A172 (cell line): ENCODE measurements around the gene JARID2. TPM values are rescaled to one million over a fixed set of nuclear protein-coding genes. Genes with fewer than 3 reads are reported as not detected.
A peak's percentile ranks its signal among the peaks of the same experiment; 100 is the strongest.
"Not testable (repeated sequence)": the region's sequence is repeated elsewhere in the genome, so short reads cannot be mapped to it uniquely, and the experiment has no call there.

Source experiments
- DNase-seq: peaks from one replicate; pipeline ENCODE4 v3.0.0-alpha.2; 2015; ENCODE audit warnings: low spot score
- total RNA-seq: library from RNA; depleted of rRNA; stranded (reverse); fragments of >200 nt; shearing (Covaris generic); gene quantifications from 2 replicates; pipeline ENCODE4 v1.2.3, GENCODE V29; 2014

The JARID2 gene
- total RNA-seq, 1 experiment from 2014 or later: 5.4 TPM

GRCh38 chr6:15308435-15309213 is 62.8 kb downstream of the JARID2 start:
- peak; percentile 58 for DNase-seq

GRCh38 chr6:15309611-15310283 is 63.9 kb downstream of the JARID2 start:
- no peak for DNase-seq

DNA sequence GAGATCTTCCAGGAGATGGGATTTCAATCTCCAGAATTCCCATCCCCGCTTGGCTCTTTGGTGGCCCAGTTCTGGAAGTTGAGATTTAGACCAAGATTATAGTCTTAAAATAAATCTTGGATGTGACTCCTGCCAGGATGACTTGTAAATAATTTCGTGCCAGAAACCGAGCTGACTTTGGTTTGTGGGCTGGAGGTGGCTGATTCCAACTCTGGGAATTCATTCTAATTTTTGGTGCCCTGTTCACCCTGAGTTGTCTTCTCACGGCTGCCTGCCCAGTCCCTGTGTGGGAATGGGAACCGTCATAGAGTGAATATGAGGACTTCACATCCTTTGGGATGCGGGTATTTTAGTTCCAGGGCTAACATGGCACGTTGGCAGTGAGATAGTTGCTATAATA is 64.8 kb downstream of the JARID2 start:
- DNase-seq: no peak

DNA sequence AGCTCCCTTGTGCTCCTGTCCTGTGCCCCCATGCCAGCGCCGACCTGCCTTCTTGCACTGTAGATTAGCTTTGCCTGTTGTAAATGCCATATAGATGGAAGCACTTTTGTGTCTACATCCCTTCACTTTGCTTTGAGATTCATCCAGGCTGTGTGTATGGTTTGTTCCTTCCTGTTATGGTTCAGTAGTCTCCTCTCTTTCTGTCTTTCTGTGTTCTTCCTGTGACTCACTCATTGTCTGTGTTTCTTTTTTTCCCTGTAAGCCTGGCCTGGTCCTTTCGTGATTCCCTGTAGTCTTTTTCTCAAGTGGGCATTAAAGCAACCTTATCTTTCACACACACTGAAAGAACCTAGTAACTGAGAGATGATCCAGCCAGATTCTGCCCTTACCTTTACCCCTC is 66.6 kb downstream of the JARID2 start:
- DNase-seq: no peak

- DNase-seq: no peak
Observed at GRCh38 chr6:15313367-15313766, 67.5 kb downstream of the JARID2 start.

DNA sequence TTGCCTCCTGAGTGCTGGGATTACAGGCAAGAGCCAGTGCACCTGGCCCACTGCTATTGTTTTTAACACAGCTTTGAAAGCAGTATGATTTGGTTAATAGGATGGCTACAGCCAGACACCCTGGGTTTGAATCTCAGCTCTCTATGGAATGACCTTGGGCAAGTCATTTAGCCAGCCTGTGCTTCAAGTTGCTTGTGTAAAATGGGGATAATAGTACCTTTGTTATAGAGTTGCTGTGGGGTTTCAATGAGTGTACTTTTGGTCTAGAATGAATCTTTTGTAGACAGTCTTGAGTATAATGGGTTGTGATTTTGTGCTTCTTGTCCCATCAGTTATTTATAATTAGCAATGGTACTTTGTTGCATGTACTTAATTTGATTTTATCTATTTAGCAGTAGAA is 70.9 kb downstream of the JARID2 start:
- DNase-seq: no peak

DNA sequence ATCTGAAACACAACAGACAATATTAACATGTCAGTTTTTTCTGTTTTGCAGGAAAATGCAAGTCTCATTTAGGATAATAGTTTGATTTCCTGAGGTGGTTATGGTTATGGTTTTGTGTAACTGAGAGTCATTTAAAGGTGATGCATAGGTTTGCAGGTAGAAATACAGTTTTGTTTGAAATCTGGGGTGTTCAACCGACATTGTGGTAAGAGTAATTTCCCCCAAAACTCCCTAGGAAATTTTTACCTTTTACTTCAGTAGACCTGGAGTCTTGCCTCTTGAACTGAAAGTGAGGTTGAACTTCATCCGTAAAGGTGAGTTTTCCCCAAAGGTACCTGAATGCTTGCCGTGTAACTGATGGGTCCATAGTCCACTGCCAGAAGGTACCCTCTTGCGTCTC is 71.4 kb downstream of the JARID2 start:
- no peak for DNase-seq

- DNase-seq: no peak
Observed at GRCh38 chr6:15317934-15318902, 72.3 kb downstream of the JARID2 start.

GRCh38 chr6:15319677-15320076 is 73.8 kb downstream of the JARID2 start:
- DNase-seq: no peak

- DNase-seq: no peak
Observed at GRCh38 chr6:15320693-15321092, 74.8 kb downstream of the JARID2 start.

DNA sequence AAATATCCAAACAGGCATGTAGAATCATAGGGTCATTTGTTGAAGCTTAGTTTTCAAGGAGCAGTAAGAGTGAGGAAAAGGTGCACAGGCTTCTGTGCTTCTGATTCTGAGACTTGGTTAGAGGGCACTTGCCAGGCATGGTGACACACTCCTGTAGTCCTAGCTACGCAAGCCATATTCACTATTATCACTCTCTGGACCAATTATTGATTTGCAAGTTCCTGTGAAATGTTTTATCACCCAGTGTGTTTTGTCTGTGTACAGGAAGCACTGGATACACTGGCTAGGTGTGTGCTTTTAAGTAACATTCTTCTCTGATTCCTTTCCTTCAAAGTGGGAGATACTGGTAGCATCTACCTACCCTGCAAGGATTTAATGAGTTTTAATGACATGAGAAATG is 76.3 kb downstream of the JARID2 start:
- no peak for DNase-seq

DNA sequence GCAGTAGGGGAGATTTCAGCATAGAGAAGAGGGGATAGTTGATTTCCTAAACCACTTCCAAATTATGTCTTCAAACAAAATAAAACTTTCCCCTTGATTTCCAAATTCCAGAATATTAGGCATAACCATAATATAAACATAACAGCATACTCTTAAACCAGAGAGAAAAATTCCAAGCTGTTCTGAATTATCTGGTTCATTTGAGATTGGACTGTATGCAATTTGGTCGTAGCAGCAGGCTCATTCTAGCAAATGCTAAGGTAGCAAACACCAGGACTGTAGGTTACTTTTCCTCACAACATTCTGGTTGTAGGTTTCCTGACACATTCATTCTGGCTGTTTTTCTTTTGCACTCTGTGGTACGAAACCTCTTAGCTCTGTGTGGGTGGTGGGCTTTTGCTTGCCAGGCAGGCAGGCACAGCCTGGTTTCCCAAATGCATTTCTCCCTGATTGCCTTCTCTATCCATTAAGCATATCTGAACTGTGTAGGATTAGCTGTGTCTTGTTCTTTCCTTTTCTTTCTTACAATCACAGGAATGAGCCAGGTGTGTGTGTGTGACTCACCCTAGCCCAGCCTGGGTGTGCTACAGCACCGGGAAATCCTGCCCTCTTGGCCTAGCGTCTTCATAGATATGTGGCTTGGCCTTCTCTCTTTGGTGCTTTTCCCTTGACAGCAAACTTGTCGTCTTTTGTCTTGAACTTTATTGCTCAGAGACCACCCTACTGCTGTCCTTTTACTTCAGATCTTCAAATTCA is 77.1 kb downstream of the JARID2 start:
- peak; percentile 14 for DNase-seq

GRCh38 chr6:15323611-15324010 is 77.7 kb downstream of the JARID2 start:
- DNase-seq: not testable (repeated sequence)

DNA sequence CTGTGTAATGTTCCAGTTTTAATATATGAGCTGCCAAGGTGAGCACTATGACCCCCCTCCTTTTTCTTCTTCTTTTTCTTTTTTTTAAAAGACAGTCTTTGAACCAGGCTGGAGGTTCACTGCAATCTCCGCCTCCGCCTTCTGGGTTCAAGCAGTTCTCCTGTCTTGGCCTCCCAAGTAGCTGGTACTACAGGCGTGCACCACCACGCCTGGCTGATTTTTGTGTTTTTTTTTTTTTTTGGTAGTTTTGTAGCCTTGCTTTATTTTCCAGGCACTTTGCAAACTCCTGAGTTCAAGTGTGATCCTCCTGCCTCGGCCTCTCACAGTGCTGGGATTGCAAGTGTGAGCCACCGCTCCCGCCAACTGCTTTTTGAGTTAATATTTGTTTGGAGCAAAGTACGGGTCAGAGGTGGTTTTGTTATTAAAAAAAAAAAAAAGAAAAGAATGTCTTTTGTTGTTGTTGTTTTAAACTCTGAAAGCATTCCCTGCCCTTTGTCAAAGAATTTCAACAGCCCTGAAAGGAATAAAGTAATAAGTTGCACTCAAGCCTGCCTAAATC is 78.6 kb downstream of the JARID2 start:
- no peak for DNase-seq

GRCh38 chr6:15325540-15325955 is 79.7 kb downstream of the JARID2 start:
- no peak for DNase-seq

GRCh38 chr6:15326067-15326614 is 80.3 kb downstream of the JARID2 start:
- no peak for DNase-seq

GRCh38 chr6:15327271-15327670 is 81.4 kb downstream of the JARID2 start:
- DNase-seq: no peak

DNA sequence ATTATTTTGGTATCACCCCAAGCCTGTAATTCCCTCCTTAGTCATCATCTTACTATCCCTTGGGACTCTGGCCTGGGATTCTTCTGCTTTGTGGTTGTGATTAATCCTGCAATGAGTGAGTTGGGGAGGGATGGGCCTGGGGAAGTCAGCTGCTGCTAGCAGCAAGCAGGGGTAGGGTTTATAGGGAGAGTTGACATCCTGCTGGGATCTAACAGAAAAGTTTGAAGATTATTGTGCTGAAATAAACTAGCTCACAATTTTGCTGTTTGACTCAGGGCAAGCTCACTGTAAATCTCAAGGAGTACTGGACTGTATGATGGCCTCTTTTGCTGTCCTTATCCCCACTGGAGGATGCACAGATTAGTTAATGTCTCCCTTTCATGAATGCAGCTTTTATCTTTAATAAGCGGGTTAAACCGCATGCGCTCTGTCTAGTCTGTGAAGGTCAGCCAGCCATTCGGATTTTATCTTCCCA is 83.4 kb downstream of the JARID2 start:
- peak; percentile 84 for DNase-seq

DNA sequence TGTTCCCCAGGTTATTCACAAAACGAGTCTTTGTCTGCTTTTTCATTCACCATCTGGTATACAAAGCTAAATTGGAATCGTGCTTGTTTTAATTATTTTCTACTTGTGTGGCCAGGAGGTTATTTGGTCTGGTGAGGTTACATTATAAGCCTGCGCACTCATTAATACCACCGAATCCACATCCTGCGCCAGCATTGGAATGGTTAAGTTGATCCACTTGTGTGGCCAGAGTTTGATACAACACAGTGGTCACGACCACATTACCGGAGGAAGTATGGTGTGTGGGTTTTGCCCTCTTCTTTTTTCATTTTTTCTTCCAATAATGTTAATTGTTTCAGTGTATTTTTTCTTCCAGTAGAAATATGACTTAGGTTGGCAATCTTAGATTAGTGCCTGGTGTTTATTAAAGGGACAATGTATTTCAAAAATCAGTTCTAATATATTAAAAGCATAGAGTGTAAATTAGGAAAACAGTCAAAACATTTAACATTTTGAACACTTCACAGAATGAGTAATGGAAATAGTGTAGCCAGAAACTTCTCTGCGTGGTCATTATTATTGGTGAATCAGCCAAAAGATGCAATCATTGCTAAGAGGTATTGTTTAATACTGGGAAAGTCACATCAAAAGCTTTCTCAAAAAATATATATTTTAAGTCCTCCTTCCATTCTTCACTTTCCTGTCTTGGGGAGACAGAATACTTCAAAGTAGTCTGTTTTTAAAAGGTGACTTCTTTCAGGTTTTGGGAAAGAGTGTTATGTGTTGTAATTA is 84.5 kb downstream of the JARID2 start:
- no peak for DNase-seq

DNA sequence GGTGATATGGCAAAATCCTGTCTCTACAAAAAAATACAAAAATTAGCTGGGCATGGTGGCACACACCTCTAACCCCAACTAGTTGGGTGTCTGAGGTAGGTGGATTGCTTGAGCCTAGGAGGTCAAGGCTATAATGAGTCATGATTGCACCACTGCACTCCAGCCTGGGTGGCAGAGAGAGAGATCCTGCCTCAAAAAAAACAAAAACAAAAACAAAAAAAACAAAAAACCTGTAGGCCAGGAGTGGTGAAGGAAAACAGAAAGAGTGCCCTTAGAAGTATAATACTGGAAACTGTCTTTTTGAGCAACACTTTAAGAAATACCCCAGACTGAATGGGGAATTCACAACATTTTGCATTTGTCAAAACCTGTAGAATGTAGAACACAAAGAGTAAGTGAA is 85.3 kb downstream of the JARID2 start:
- DNase-seq: no peak
